A673 (cell line): ENCODE data around the gene C16orf46. TPM values are rescaled to one million over a fixed set of nuclear protein-coding genes. Genes with fewer than 3 reads are reported as not detected.

Source experiments
- BruUV-seq: library from RNA; stranded (reverse); fragments of 400-500 nt; replicated peaks from 2 replicates; lab custom pipeline; 2021; lab: Mats Ljungman, UMichigan
- CTCF ChIA-PET: fragments of 300-600 bp; sonication (Branson Sonifier 250); formaldehyde crosslinking; loops from one replicate; lab custom pipeline; 2022; ENCODE audit warnings: antibody characterized with exemption; lab: Charles Lee
- POLR2A ChIA-PET: fragments of 300-600 bp; sonication (Branson Sonifier 250); formaldehyde crosslinking; loops from one replicate; lab custom pipeline; 2022; ENCODE audit warnings: antibody characterized with exemption; ENCODE audit not compliant: low non-redundant PET; lab: Charles Lee
- DNase-seq: peaks from one replicate; pipeline ENCODE4 v3.0.0-alpha.2; 2015; ENCODE audit warnings: low spot score
- H3K27ac ChIP-seq: fragments of 200-600 bp; sonication (generic); 2 replicates; pipeline ENCODE4 v1.5.1; 2016; ENCODE audit warnings: mixed run types, low read depth, mild to moderate bottlenecking, mixed read lengths, antibody characterized with exemption, low read length; ENCODE audit not compliant: poor library complexity, severe bottlenecking
- H3K27me3 ChIP-seq: fragments of 200-600 bp; sonication (generic); replicated peaks from 2 replicates; pipeline ENCODE4 v1.6.1; 2017; ENCODE audit warnings: mixed run types, low read depth, mild to moderate bottlenecking, mixed read lengths, antibody characterized with exemption, low read length; ENCODE audit not compliant: insufficient read depth, poor library complexity
- H3K36me3 ChIP-seq: fragments of 200-600 bp; sonication (generic); 2 replicates; pipeline ENCODE4 v1.6.1; 2016; ENCODE audit warnings: mixed run types, mild to moderate bottlenecking, mixed read lengths, antibody characterized with exemption, low read length; ENCODE audit not compliant: insufficient read depth, poor library complexity, severe bottlenecking
- H3K4me1 ChIP-seq: fragments of 200-600 bp; sonication (generic); 2 replicates; pipeline ENCODE4 v1.6.1; 2017; ENCODE audit warnings: mixed run types, mild to moderate bottlenecking, mixed read lengths, antibody characterized with exemption, low read length; ENCODE audit not compliant: insufficient read depth, poor library complexity, severe bottlenecking
- H3K4me3 ChIP-seq: fragments of 200-600 bp; sonication (generic); 2 replicates; pipeline ENCODE4 v1.5.1; 2016; ENCODE audit warnings: low read depth, mixed run types, mild to moderate bottlenecking, mixed read lengths, low read length; ENCODE audit not compliant: poor library complexity, severe bottlenecking
- H3K9me3 ChIP-seq: fragments of 200-600 bp; sonication (generic); 2 replicates; pipeline ENCODE4 v1.6.1; 2016; ENCODE audit warnings: mixed run types, low read depth, mild to moderate bottlenecking, mixed read lengths, antibody characterized with exemption, low read length; ENCODE audit not compliant: poor library complexity, severe bottlenecking
- EZH2 ChIP-seq: fragments of 200-600 bp; sonication (generic); IDR thresholded peaks from 2 replicates; pipeline ENCODE4 v1.6.1; 2017; ENCODE audit warnings: borderline replicate concordance, low read depth, mild to moderate bottlenecking, mixed read lengths, antibody characterized with exemption, low read length; ENCODE audit not compliant: poor library complexity, severe bottlenecking
- intact Hi-C: fragments of 100-400 bp; cut with micrococcal nuclease; formaldehyde crosslinking; loops from one replicate; pipeline ENCODE4 v1.10.0; 2022; ENCODE audit not compliant: unreplicated experiment
- total RNA-seq: library from RNA; stranded (reverse); gene quantifications from 2 replicates; pipeline ENCODE4 v1.2.3, GENCODE V29; 2021
- TF ChIP-seq, protein P1 (sequence below): fragments of 300-800, 200-600 bp; sonication (generic); conservative IDR thresholded peaks from 2 replicates; pipeline ENCODE4 v1.5.1; 2017; ENCODE audit warnings: low read depth, mild to moderate bottlenecking, antibody characterized with exemption, low read length, moderate library complexity, mixed read lengths

C16orf46 gene
- total RNA-seq, 1 experiment from 2014 or later: 0.21 TPM

- CTCF ChIA-PET: no interaction called here
Observed at GRCh38 chr16:81070979-81071378, 6.1 kb downstream of the C16orf46 start.

GRCh38 chr16:81069063-81069462, 8.0 kb downstream of the C16orf46 start:
- POLR2A ChIA-PET: no interaction called here
- intact Hi-C loops: no loop called here

More at GRCh38 chr16:81070979-81071378, 6.1 kb downstream of the C16orf46 start:
- Histone ChIP-seq H3K9me3 (no peaks in the 10 kb centered on the region), H3K4me3 (no peak overlapping the region), H3K27ac (no peak overlapping the region), H3K4me1 (no peaks in the 10 kb centered on the region), H3K27me3 (no peaks in the 10 kb centered on the region), H3K36me3 (no peaks in the 10 kb centered on the region)
- DNase-seq: no peak
- no peak for TF ChIP-seq EZH2
- TF ChIP-seq, protein P1, sequence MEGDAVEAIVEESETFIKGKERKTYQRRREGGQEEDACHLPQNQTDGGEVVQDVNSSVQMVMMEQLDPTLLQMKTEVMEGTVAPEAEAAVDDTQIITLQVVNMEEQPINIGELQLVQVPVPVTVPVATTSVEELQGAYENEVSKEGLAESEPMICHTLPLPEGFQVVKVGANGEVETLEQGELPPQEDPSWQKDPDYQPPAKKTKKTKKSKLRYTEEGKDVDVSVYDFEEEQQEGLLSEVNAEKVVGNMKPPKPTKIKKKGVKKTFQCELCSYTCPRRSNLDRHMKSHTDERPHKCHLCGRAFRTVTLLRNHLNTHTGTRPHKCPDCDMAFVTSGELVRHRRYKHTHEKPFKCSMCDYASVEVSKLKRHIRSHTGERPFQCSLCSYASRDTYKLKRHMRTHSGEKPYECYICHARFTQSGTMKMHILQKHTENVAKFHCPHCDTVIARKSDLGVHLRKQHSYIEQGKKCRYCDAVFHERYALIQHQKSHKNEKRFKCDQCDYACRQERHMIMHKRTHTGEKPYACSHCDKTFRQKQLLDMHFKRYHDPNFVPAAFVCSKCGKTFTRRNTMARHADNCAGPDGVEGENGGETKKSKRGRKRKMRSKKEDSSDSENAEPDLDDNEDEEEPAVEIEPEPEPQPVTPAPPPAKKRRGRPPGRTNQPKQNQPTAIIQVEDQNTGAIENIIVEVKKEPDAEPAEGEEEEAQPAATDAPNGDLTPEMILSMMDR: no peak
- POLR2A ChIA-PET: no interaction called here
- intact Hi-C loops: no loop called here
- no TSS peak for BruUV-seq

DNA sequence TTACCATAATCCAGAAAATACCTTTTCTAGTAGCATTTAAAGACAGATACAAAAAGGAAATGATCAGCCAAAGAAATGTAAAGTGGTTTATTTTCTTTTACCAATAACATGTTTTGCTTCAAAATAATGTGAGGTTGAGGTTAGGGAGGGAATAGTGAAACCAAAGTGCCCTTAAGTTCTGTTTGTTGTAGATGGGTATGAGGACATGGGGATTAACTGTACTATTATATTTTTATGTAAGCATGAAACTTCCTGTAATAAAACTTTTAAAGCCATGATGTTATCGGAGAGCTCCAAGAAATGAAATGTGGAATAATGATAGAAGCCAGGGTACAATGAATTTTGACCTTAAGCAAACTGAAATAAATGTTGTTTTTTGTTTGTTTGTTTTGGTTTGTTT, 9.9 kb downstream of the C16orf46 start:
- no peak for TF ChIP-seq EZH2
- TF ChIP-seq, protein P1: no peak
- CTCF ChIA-PET: interaction anchor here (1.1 kb wide), 1 partner anchor 31 kb away, joined by 3 read pairs; the partner anchor contains the start of gene ATMIN
- POLR2A ChIA-PET: no interaction called here
- intact Hi-C loops: no loop called here
- Histone ChIP-seq H3K27ac (no peak overlapping the region), H3K27me3 (no peaks in the 10 kb centered on the region), H3K4me3 (no peak overlapping the region), H3K4me1 (no peaks in the 10 kb centered on the region), H3K36me3 (no peaks in the 10 kb centered on the region), H3K9me3 (no peaks in the 10 kb centered on the region)
- BruUV-seq: no TSS peak
- DNase-seq: no peak

More at GRCh38 chr16:81069063-81069462, 8.0 kb downstream of the C16orf46 start:
- no peak for DNase-seq
- BruUV-seq: no TSS peak
- CTCF ChIA-PET: no interaction called here
- TF ChIP-seq EZH2: no peak
- TF ChIP-seq, protein P1: no peak
- no peaks in the 10 kb centered on the region for H3K9me3 ChIP-seq
- no peaks in the 10 kb centered on the region for H3K4me1 ChIP-seq
- H3K27me3 ChIP-seq: no peaks in the 10 kb centered on the region
- H3K4me3 ChIP-seq: no peak overlapping the region
- H3K27ac ChIP-seq: no peak overlapping the region
- no peaks in the 10 kb centered on the region for H3K36me3 ChIP-seq
